ENCODE data around the gene ADAMTS16.

Gene ADAMTS16

DNA sequence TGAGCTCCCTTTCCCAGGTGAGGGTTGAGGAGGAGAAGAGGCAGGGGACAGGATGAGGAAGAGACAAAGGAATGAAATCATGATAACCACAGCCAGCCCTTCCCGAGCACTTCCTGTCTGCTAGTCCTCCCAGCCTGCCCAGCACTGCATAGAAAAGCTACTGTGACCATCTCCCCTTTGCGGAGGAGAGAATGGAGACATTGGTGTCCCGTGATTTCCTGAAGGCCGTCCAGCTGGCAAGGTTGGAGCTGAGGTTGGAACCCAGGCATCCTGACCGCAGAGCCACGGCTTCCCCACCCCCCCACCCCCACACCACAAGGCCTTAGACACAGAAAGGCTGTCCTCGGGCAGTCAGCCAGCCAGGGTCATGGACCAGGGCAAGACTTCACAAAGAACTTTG is 151.2 kb downstream of the ADAMTS16 start:
- DNase-seq = no peak

DNA sequence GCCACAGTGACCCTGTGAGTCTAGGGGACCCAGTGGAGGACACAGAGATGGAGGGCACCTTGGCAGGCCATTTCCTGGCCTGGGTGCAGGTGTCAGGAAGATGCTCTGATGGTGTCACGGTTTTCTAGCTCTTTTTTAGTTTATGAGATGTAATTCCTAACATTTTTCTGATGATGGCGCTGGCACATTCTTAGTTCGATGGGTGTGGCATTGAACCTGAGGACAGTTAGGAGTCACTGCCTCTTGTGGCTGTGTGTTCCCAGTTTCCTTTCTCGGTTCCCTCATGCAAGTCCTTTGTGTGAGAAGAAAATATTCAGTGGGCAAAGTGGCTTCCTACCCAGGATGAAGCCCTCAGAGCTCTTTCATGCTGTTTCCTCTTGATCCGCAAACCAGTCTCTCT is 152.9 kb downstream of the ADAMTS16 start:
- no peak for DNase-seq

DNA sequence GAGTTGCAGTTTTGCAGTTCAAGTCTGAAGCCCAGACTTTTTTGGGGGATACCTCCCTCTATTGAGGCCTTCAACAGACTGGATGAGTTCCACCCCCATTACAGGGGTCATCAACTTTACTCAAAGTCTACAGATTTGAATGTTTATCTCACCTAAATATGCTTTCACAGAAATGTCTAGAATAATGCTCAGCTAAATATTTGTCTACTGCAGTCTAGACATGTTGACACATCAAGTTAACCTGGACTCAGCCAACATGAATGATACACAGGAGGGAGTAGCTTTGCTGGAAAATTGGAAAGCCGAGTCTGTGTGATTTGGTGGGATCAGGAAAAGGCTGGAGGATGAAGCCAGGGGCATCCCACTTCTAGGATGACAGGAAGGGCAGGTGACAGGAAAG is 154.3 kb downstream of the ADAMTS16 start:
- DNase-seq = no peak

GRCh38 chr5:5295351-5295750 is 155.2 kb downstream of the ADAMTS16 start:
- peak in 4 of 14 donors; percentile 6 to 98 (median 38) for DNase-seq

- DNase-seq = peak in 1 of 14 donors; percentile 61
These were observed 155.9 kb downstream of the ADAMTS16 start for GRCh38 chr5:5296051-5296450.

- DNase-seq = peak in 2 of 14 donors; percentile 8 to 85
These were observed 157.4 kb downstream of the ADAMTS16 start for GRCh38 chr5:5297432-5298067.

GRCh38 chr5:5298068-5298633 is 158.0 kb downstream of the ADAMTS16 start:
- DNase-seq = peak in 1 of 14 donors; percentile 85

DNA sequence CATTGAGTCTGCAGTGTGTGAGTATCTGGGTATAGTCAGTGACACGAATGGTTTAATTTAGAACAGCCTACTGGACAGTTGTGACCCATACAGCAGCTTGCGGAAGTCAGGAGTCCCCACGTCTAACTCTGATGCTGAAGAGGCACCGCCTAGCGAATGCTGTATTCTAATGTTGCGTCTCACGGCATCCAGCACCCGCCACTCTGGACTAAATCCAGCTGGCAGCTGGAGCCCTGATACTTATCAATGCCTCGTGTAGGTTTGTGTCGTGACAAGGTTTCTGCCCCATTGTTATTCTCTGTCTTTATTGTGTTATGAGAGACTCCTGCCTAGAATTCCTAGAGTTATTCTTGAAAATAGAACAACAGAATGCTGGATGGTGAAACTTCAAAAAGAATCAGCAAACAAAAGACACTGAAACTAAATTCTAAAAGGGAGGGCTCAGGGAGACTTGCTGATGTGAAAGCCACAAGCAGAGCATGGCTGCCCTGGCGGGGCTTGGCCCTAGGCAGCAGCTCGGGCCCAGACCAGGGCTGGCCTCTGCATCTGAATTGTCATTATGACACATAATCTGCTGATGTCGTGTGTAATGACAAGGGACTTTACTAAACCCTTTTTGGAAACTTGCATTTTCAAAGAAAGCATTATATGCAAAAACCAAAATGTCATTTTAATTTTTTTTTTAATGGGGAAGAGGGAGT is 158.9 kb downstream of the ADAMTS16 start:
- DNase-seq = no peak

GRCh38 chr5:5301176-5301575 is 161.0 kb downstream of the ADAMTS16 start:
- no peak for DNase-seq

DNA sequence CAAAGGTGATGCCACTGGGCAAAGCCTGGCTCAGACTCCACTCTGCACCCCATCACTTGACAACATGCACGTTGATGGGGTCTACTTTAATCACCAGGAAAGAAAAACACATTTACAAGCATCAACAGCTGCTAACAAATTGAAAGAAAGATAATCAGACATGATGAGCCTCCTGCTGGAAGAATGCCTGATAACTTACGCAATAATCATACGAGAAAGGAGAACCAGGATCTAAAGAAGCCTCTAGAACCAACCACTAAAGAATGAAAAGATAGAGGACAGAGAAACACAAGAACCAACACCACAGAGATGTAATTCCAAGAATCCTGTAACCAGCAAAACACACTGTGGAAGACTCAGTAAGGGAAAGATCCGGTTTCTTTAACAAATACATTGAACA is 162.1 kb downstream of the ADAMTS16 start:
- DNase-seq = no peak

GRCh38 chr5:5303242-5303641 is 163.1 kb downstream of the ADAMTS16 start:
- no peak for DNase-seq

- no peak for DNase-seq
These were observed 164.4 kb downstream of the ADAMTS16 start for GRCh38 chr5:5304361-5305020.

DNA sequence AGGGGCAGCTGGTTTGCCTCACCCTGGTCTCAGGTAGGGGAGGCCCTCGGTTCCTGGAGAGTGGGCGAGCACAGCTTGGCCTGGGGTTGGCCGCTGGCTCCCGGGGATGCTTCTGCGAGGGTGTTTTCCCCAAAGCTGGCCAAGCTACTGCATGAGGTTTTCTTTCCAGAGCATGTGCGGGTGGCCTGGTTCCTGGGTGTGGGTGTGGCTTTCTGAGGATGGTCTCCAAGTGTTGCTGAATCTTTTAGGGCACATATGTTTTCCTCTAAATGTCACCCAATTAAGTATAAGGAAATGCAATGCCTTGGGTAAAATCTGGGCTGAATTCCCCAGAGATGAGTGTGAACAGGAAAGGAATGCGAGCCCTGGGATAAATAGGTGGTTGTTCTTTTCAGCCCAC is 166.6 kb downstream of the ADAMTS16 start:
- DNase-seq = no peak

DNA sequence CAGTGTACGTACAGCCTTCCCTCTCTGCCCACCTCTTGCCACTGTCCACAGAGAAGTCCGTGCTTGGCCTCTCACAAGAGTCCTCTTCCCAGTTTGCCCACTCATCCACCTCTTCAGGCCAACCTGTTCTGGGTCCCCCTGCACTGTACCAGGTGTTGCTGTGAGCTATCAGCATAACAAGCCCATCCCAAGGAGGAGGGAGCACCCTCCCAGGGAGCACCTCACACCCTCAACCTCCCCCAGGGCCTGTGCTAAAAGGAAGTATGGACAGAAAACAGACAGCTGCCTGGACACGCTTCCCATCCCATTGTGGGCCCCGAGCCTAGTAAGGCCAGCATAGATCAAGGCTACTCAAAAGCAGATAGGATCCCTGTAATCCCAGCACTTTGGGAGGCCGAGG is 168.2 kb downstream of the ADAMTS16 start:
- DNase-seq = no peak

DNA sequence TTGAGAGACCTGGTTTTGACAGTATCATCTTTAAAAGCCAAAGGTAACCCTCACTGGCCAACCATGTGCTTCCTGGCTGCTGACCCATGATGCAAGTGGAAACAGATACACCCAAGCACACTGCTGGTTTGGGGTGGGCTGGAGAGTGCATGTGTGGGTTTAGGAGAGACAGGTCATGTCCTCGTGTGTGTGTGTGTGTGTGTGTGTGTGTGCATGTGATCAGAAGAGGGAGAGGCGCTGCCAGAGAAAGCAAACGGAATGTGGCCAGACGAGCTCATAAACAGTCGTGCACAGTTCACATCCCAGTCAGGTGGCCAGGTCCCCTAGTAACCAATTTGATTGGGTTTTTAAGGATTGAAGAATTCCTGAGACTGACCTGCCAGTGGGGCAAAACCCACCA is 169.5 kb downstream of the ADAMTS16 start:
- DNase-seq = no peak

GRCh38 chr5:5313101-5313635 is 173.0 kb downstream of the ADAMTS16 start:
- DNase-seq = no peak

- DNase-seq = peak in 1 of 14 donors; percentile 73
These were observed 174.0 kb downstream of the ADAMTS16 start for GRCh38 chr5:5314166-5314565.

GRCh38 chr5:5314626-5315025 is 174.5 kb downstream of the ADAMTS16 start:
- DNase-seq = peak in 1 of 14 donors; percentile 80

GRCh38 chr5:5315068-5315980 is 175.2 kb downstream of the ADAMTS16 start:
- DNase-seq = no peak

- DNase-seq = no peak
These were observed 176.2 kb downstream of the ADAMTS16 start for GRCh38 chr5:5316334-5316733.

- DNase-seq = no peak
These were observed 177.8 kb downstream of the ADAMTS16 start for GRCh38 chr5:5317976-5318375.

Measured in C1 segment of cervical spinal cord (tissue), 14 donors.